Measurements from ENCODE around the gene FAM210A. TPM values are rescaled to one million over a fixed set of nuclear protein-coding genes. Genes with fewer than 3 reads are reported as not detected.

Gene FAM210A
- polyA plus RNA-seq, 1 of the 3 experiments (the other 2 are of a cell fraction) = 10.6 TPM

GRCh38 chr18:13630716-13631268 lies 95.6 kb downstream of the FAM210A start:
- no peak overlapping the region for H3K4me3 ChIP-seq (ENCODE audit: low read depth in 2 of 2, low read length in 1 of 2)
- DNase-seq = no peak
- no peak overlapping the region for H3K4me2 ChIP-seq
- no peaks in the 10 kb centered on the region for H3K9me2 ChIP-seq
- H3K9ac ChIP-seq = no peak overlapping the region
- WGBS (ENCODE audit: low lambda C conversion rate) = 63% methylated on average over 7 of the region's 7 CpGs
- H3F3A ChIP-seq (replicated peaks; ENCODE audit: insufficient read depth) = no peaks in the 10 kb centered on the region
- H3K36me3 ChIP-seq (replicated peaks in 1 of 2; ENCODE audit: control insufficient read depth in 1 of 2, insufficient read depth in 2 of 2, low read length in 1 of 2) = no peaks in the 10 kb centered on the region
- H2AFZ ChIP-seq (ENCODE audit: low read depth) = no peak overlapping the region
- POLR2A ChIA-PET = no interaction called here
- H3K27ac ChIP-seq (ENCODE audit: low read depth in 2 of 2, low read length in 1 of 2) = no peak overlapping the region
- no peaks in the 10 kb centered on the region for H3K9me3 ChIP-seq
- H3K4me1 ChIP-seq (ENCODE audit: control insufficient read depth in 1 of 2, insufficient read depth in 2 of 2, low read depth in 1 of 2, low read length in 1 of 2) = peaks cover 0 to 21% of the 10 kb centered on the region in 2 experiments; a peak in 2 of 4 replicates
- H4K20me1 ChIP-seq (ENCODE audit: insufficient read depth) = no peaks in the 10 kb centered on the region
- TF ChIP-seq GATA2 (CRISPR knock-in tag; IDR thresholded peaks at IDR 0.05) (no peak), TEAD4 (IDR thresholded peaks at IDR 0.05; ENCODE audit: borderline replicate concordance, insufficient read depth) (no peak), MAX (IDR thresholded peaks at IDR 0.05; ENCODE audit: low read depth) (no peak), JUND (IDR thresholded peaks at IDR 0.05) (no peak)
- H3K27me3 ChIP-seq (ENCODE audit: insufficient read depth) = no peaks in the 10 kb centered on the region
- H3K79me2 ChIP-seq (ENCODE audit: insufficient read depth) = no peaks in the 10 kb centered on the region
- CTCF ChIA-PET = interaction anchor here (0.7 to 4.2 kb wide), 7 partner anchors 8 to 686 kb away, joined by 3 to 79 read pairs (median 3); no protein-coding TSS in a partner anchor

- DNase-seq = peak; percentile 91
- no peaks in the 10 kb centered on the region for H3K36me3 ChIP-seq (replicated peaks in 1 of 2; ENCODE audit: control insufficient read depth in 1 of 2, insufficient read depth in 2 of 2, low read length in 1 of 2)
- H3K27me3 ChIP-seq (ENCODE audit: insufficient read depth) = no peaks in the 10 kb centered on the region
- H3K4me1 ChIP-seq (ENCODE audit: control insufficient read depth in 1 of 2, insufficient read depth in 2 of 2, low read depth in 1 of 2, low read length in 1 of 2) = peaks cover 0 to 24% of the 10 kb centered on the region in 2 experiments; a peak in 2 of 4 replicates
- no peaks in the 10 kb centered on the region for H4K20me1 ChIP-seq (ENCODE audit: insufficient read depth)
- no peak overlapping the region for H3K4me2 ChIP-seq
- POLR2A ChIA-PET = no interaction called here
- 45% methylated on average over 8 of the region's 8 CpGs for WGBS (ENCODE audit: low lambda C conversion rate)
- CTCF ChIA-PET = interaction anchor here (0.5 to 4.2 kb wide), 33 partner anchors 9 to 886 kb away, joined by 3 to 79 read pairs (median 4); no protein-coding TSS in a partner anchor
- H2AFZ ChIP-seq (ENCODE audit: low read depth) = no peak overlapping the region
- H3K9ac ChIP-seq = no peak overlapping the region
- peak overlapping the region in 1 of 2 experiments; percentile 76; a peak in 2 of 4 replicates for H3K27ac ChIP-seq (ENCODE audit: low read depth in 2 of 2, low read length in 1 of 2)
- H3K4me3 ChIP-seq (ENCODE audit: low read depth in 2 of 2, low read length in 1 of 2) = peak overlapping the region in 1 of 2 experiments; percentile 1; a peak in 1 of 4 replicates
- no peaks in the 10 kb centered on the region for H3K9me3 ChIP-seq
- no peaks in the 10 kb centered on the region for H3F3A ChIP-seq (replicated peaks; ENCODE audit: insufficient read depth)
- H3K79me2 ChIP-seq (ENCODE audit: insufficient read depth) = no peaks in the 10 kb centered on the region
- no peaks in the 10 kb centered on the region for H3K9me2 ChIP-seq
- TF ChIP-seq NFIC (IDR thresholded peaks at IDR 0.05; ENCODE audit: borderline replicate concordance) (no peak), USF2 (IDR thresholded peaks at IDR 0.05; ENCODE audit: borderline replicate concordance, low read depth, low read length) (no peak), TAF1 (IDR thresholded peaks at IDR 0.05; ENCODE audit: borderline replicate concordance, low read depth, low read length) (no peak), MXI1 (IDR thresholded peaks at IDR 0.05; ENCODE audit: low read depth, low read length) (no peak), MEF2A (IDR thresholded peaks at IDR 0.05; ENCODE audit: borderline replicate concordance, low read depth) (no peak), RAD21 (IDR thresholded peaks at IDR 0.05; ENCODE audit: low read length) (peak; percentile 96), SMC3 (IDR thresholded peaks at IDR 0.05; ENCODE audit: low read depth, low read length) (peak; percentile 84), RXRA (IDR thresholded peaks at IDR 0.05; ENCODE audit: borderline replicate concordance, low read depth) (no peak), REST (IDR thresholded peaks at IDR 0.05; ENCODE audit: low read depth, low read length) (no peak), PBX3 (IDR thresholded peaks at IDR 0.05) (no peak), SIN3A (IDR thresholded peaks at IDR 0.05; ENCODE audit: borderline replicate concordance, low read depth, low read length) (no peak), CTCF (IDR thresholded peaks at IDR 0.05) (peak; percentile 80), JUND (IDR thresholded peaks at IDR 0.05) (no peak)
These were observed 96.3 kb downstream of the FAM210A start for GRCh38 chr18:13629841-13630715.

All from SK-N-SH (cell line).